ENCODE data around the gene MSI2. TPM values are rescaled to one million over a fixed set of nuclear protein-coding genes. Genes with fewer than 3 reads are reported as not detected.

Gene MSI2
- total and polyA plus RNA-seq, 2 donors (not counting 3 experiments of a cell fraction or from before 2014, with no cell fraction given) = 20.9 to 59.3 TPM

GRCh38 chr17:57407287-57408070 is 151.2 kb downstream of the MSI2 start:
- DNase-seq (ENCODE audit: low read depth, low spot score) = no peak
- Histone ChIP-seq H3K27me3 (ENCODE audit: control insufficient read depth in 2 of 2, insufficient read depth in 2 of 2, low read length in 2 of 2) (no peaks in the 10 kb centered on the region), H3K9me1 (replicated peaks; ENCODE audit: control insufficient read depth, extremely low read depth, insufficient read depth, low read length) (no peaks in the 10 kb centered on the region), H3K79me2 (ENCODE audit: control insufficient read depth, insufficient read depth, low read length) (no peaks in the 10 kb centered on the region), H4K20me1 (replicated peaks; ENCODE audit: control insufficient read depth, extremely low read depth, insufficient read depth, low read length) (no peaks in the 10 kb centered on the region), H3K27ac (ENCODE audit: insufficient read depth, low read depth, low read length) (no peak overlapping the region), H3K9me3 (replicated peaks; ENCODE audit: control insufficient read depth, insufficient read depth, low read length) (no peaks in the 10 kb centered on the region), H3K36me3 (ENCODE audit: control insufficient read depth in 2 of 2, extremely low read depth in 1 of 2, insufficient read depth in 2 of 2, low read length in 2 of 2) (no peaks in the 10 kb centered on the region), H3K4me1 (ENCODE audit: control insufficient read depth, extremely low read depth, insufficient read depth, low read length) (no peaks in the 10 kb centered on the region), H2AFZ (ENCODE audit: low read depth, low read length) (no peak overlapping the region), H3K4me3 (replicated peaks in 1 of 3; ENCODE audit: insufficient read depth in 1 of 3, low read depth in 1 of 3, low read length in 3 of 3) (no peak overlapping the region), H3K4me2 (ENCODE audit: insufficient read depth, low read length) (no peak overlapping the region), H3K9ac (replicated peaks; ENCODE audit: extremely low read depth, insufficient read depth, low read length) (no peak overlapping the region)
- dilution Hi-C loops (cut with MboI; ENCODE audit: extremely low pct_ligation_motif_present, low sequenced_read_pairs) = no loop called here
- ChIA-PET POLR2A (no interaction called here), CTCF (interaction anchor here (0.5 to 11.1 kb wide), 3 partner anchors 11 to 164 kb away, joined by 3 to 74 read pairs (median 3); no protein-coding TSS in a partner anchor)
- TF ChIP-seq JUN (IDR thresholded peaks at IDR 0.05; ENCODE audit: borderline replicate concordance, insufficient read depth, insufficient read length, low read depth) (no peak), MYC (IDR thresholded peaks at IDR 0.05; ENCODE audit: low read depth, low read length) (no peak), CTCF (IDR thresholded peaks at IDR 0.05; ENCODE audit: extremely low read depth in 1 of 2, insufficient read depth in 1 of 2, low read depth in 1 of 2, low read length in 2 of 2) (no peak), FOS (IDR thresholded peaks at IDR 0.05; ENCODE audit: borderline replicate concordance, insufficient read depth, low read length) (no peak), POLR2AphosphoS5 (IDR thresholded peaks at IDR 0.05; ENCODE audit: insufficient read depth, low read depth, low read length) (no peak), MAX (IDR thresholded peaks at IDR 0.05; ENCODE audit: insufficient read depth, insufficient read length) (no peak), EZH2 (IDR thresholded peaks at IDR 0.05; ENCODE audit: borderline replicate concordance, low read depth, low read length, severe bottlenecking) (no peak), GATA2 (IDR thresholded peaks at IDR 0.05; ENCODE audit: insufficient read depth, insufficient read length, low read depth, low read length) (no peak), POLR2A (IDR thresholded peaks at IDR 0.05; ENCODE audit: low read depth, low read length) (no peak)
- BruUV-seq (replicated peaks) = no TSS peak
- FAIRE-seq = no peak
- intact Hi-C loops (cut with micrococcal nuclease) = no loop called here

Measured in endothelial cell of umbilical vein (primary cell).